HFF-Myc (cell line): Measurements from ENCODE around the gene ITGA5.

Source experiments
- DNase-seq: peaks from one replicate; pipeline ENCODE4 v3.0.0-alpha.2; 2011; ENCODE audit warnings: low read depth; ENCODE audit errors: extremely low read depth
- H3K4me3 ChIP-seq: replicated peaks from 2 replicates; pipeline ENCODE4 v1.5.1; 2011; ENCODE audit warnings: low read depth, mild to moderate bottlenecking, control low read depth, low read length
- CTCF ChIP-seq: IDR thresholded peaks from 2 replicates; pipeline ENCODE4 v1.5.1; 2012; ENCODE audit warnings: mild to moderate bottlenecking, low read depth, low read length, control low read depth; ENCODE audit errors: missing control alignments

The ITGA5 gene

GRCh38 chr12:54426690-54427089 lies 7.6 kb upstream of the ITGA5 start:
- no peak for DNase-seq
- H3K4me3 ChIP-seq: no peak overlapping the region
- TF ChIP-seq CTCF: no peak

GRCh38 chr12:54425702-54426101 lies 6.6 kb upstream of the ITGA5 start:
- no peak for DNase-seq
- TF ChIP-seq CTCF: no peak
- H3K4me3 ChIP-seq: no peak overlapping the region

- no peak for DNase-seq
- TF ChIP-seq CTCF: no peak
- no peak overlapping the region for H3K4me3 ChIP-seq
Observed at GRCh38 chr12:54424224-54424623, 5.2 kb upstream of the ITGA5 start.

- DNase-seq: no peak
- no peak overlapping the region for H3K4me3 ChIP-seq
- TF ChIP-seq CTCF: no peak
Observed at GRCh38 chr12:54423816-54424150, 4.7 kb upstream of the ITGA5 start.

- H3K4me3 ChIP-seq: no peak overlapping the region
- TF ChIP-seq CTCF: no peak
- no peak for DNase-seq
Observed at GRCh38 chr12:54421879-54422250, 2.8 kb upstream of the ITGA5 start.

- H3K4me3 ChIP-seq: no peak overlapping the region
- no peak for TF ChIP-seq CTCF
- DNase-seq: no peak
Observed at GRCh38 chr12:54421175-54421878, 2.3 kb upstream of the ITGA5 start.

GRCh38 chr12:54420766-54421144 lies 1.7 kb upstream of the ITGA5 start:
- no peak for DNase-seq
- TF ChIP-seq CTCF: no peak
- H3K4me3 ChIP-seq: no peak overlapping the region
